ENCODE measurements around the gene CAPZA2.

The CAPZA2 gene

GRCh38 chr7:116953906-116954838, 91.8 kb downstream of the CAPZA2 start:
- H3K9me3 ChIP-seq (ENCODE audit: control insufficient read depth, insufficient read depth, low read depth, low read length) = no peaks in the 10 kb centered on the region
- ChIA-PET CTCF (interaction anchor here (0.6 kb wide), 1 partner anchor 1197 kb away, joined by 7 read pairs; no protein-coding TSS in a partner anchor), POLR2A (interaction anchor here (0.6 to 1.4 kb wide), 7 partner anchors 14 to 172 kb away, joined by 3 to 5 read pairs (median 3); no protein-coding TSS in a partner anchor)
- peaks cover 11% of the 10 kb centered on the region for H3K4me1 ChIP-seq (ENCODE audit: control insufficient read depth, insufficient read depth, low read length)
- H3K27ac ChIP-seq (ENCODE audit: extremely low read depth, low read depth, low read length) = peak overlapping the region; percentile 97
- peak overlapping the region; percentile 83 for H3K4me3 ChIP-seq (ENCODE audit: low read depth, low read length)
- H3K36me3 ChIP-seq (ENCODE audit: control insufficient read depth in 2 of 2, insufficient read depth in 1 of 2, low read length in 2 of 2) = no peaks in the 10 kb centered on the region
- TF ChIP-seq ZNF24 (tag by site-specific recombination; IDR thresholded peaks at IDR 0.05) (peak; percentile 46; the same call in 1 of the 2 replicates), EGR2 (tag by site-specific recombination; IDR thresholded peaks at IDR 0.05; ENCODE audit: low read depth) (no peak), ZXDB (tag by site-specific recombination; IDR thresholded peaks at IDR 0.05) (peak; percentile 55; the same call in 1 of the 2 replicates), ZNF433 (tag by site-specific recombination; IDR thresholded peaks at IDR 0.05; ENCODE audit: low read depth) (no peak), ZNF561 (tag by site-specific recombination; IDR thresholded peaks at IDR 0.05; ENCODE audit: borderline replicate concordance) (0 out of 2 replicates have a peak, but pooled peaks have one; percentile 68), ZBTB11 (tag by site-specific recombination; conservative IDR thresholded peaks at IDR 0.05; ENCODE audit: low read depth) (peak; percentile 23; the same call in 1 of the 2 replicates), YY1 (tag by site-specific recombination; IDR thresholded peaks at IDR 0.05) (peak; percentile 9; the same call in 1 of the 2 replicates), ZNF558 (tag by site-specific recombination; IDR thresholded peaks at IDR 0.05) (peak; percentile 72; the same call in 1 of the 2 replicates), ZNF362 (tag by site-specific recombination; IDR thresholded peaks at IDR 0.05) (peak; percentile 67; the same call in 1 of the 2 replicates), ZNF600 (tag by site-specific recombination; IDR thresholded peaks at IDR 0.05) (peak; percentile 70), ZNF292 (tag by site-specific recombination; IDR thresholded peaks at IDR 0.05; ENCODE audit: borderline replicate concordance, low read depth) (no peak), ZEB2 (tag by site-specific recombination; IDR thresholded peaks at IDR 0.05) (peak; percentile 97), ZSCAN18 (tag by site-specific recombination; IDR thresholded peaks at IDR 0.05) (no peak), ZBTB8A (tag by site-specific recombination; IDR thresholded peaks at IDR 0.05) (peak; percentile 94), IKZF3 (tag by site-specific recombination; IDR thresholded peaks at IDR 0.05) (peak; percentile 49; the same call in 1 of the 2 replicates), ZNF398 (tag by site-specific recombination; IDR thresholded peaks at IDR 0.05) (peak; percentile 53; the same call in 1 of the 2 replicates), ZNF335 (tag by site-specific recombination; conservative IDR thresholded peaks at IDR 0.05) (peak; percentile 52), ZIC2 (tag by site-specific recombination; IDR thresholded peaks at IDR 0.05) (no peak), ZSCAN23 (tag by site-specific recombination; IDR thresholded peaks at IDR 0.05) (no peak)
- TF ChIP-seq, protein P1, sequence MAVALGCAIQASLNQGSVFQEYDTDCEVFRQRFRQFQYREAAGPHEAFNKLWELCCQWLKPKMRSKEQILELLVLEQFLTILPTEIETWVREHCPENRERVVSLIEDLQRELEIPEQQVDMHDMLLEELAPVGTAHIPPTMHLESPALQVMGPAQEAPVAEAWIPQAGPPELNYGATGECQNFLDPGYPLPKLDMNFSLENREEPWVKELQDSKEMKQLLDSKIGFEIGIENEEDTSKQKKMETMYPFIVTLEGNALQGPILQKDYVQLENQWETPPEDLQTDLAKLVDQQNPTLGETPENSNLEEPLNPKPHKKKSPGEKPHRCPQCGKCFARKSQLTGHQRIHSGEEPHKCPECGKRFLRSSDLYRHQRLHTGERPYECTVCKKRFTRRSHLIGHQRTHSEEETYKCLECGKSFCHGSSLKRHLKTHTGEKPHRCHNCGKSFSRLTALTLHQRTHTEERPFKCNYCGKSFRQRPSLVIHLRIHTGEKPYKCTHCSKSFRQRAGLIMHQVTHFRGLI (tag by site-specific recombination; IDR thresholded peaks at IDR 0.05) = 0 out of 2 replicates have a peak, but pooled peaks have one; percentile 23
- TF ChIP-seq, protein P2, sequence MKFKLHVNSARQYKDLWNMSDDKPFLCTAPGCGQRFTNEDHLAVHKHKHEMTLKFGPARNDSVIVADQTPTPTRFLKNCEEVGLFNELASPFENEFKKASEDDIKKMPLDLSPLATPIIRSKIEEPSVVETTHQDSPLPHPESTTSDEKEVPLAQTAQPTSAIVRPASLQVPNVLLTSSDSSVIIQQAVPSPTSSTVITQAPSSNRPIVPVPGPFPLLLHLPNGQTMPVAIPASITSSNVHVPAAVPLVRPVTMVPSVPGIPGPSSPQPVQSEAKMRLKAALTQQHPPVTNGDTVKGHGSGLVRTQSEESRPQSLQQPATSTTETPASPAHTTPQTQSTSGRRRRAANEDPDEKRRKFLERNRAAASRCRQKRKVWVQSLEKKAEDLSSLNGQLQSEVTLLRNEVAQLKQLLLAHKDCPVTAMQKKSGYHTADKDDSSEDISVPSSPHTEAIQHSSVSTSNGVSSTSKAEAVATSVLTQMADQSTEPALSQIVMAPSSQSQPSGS (tag by site-specific recombination; IDR thresholded peaks at IDR 0.05; ENCODE audit: low read depth) = peak; percentile 40; the same call in 1 of the 2 replicates
- TF ChIP-seq, protein P3, sequence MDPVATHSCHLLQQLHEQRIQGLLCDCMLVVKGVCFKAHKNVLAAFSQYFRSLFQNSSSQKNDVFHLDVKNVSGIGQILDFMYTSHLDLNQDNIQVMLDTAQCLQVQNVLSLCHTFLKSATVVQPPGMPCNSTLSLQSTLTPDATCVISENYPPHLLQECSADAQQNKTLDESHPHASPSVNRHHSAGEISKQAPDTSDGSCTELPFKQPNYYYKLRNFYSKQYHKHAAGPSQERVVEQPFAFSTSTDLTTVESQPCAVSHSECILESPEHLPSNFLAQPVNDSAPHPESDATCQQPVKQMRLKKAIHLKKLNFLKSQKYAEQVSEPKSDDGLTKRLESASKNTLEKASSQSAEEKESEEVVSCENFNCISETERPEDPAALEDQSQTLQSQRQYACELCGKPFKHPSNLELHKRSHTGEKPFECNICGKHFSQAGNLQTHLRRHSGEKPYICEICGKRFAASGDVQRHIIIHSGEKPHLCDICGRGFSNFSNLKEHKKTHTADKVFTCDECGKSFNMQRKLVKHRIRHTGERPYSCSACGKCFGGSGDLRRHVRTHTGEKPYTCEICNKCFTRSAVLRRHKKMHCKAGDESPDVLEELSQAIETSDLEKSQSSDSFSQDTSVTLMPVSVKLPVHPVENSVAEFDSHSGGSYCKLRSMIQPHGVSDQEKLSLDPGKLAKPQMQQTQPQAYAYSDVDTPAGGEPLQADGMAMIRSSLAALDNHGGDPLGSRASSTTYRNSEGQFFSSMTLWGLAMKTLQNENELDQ (tag by site-specific recombination; IDR thresholded peaks at IDR 0.05; ENCODE audit: low read depth) = no peak

Measured in HEK293 (cell line).